Measurements from ENCODE around the gene CDH20. TPM values are rescaled to one million over a fixed set of nuclear protein-coding genes. Genes with fewer than 3 reads are reported as not detected.
A peak's percentile ranks its signal among the peaks of the same experiment; 100 is the strongest.

Gene CDH20
- total and polyA plus RNA-seq, 2 experiments from 2014 or later = 1.3 to 3.6 TPM

DNA sequence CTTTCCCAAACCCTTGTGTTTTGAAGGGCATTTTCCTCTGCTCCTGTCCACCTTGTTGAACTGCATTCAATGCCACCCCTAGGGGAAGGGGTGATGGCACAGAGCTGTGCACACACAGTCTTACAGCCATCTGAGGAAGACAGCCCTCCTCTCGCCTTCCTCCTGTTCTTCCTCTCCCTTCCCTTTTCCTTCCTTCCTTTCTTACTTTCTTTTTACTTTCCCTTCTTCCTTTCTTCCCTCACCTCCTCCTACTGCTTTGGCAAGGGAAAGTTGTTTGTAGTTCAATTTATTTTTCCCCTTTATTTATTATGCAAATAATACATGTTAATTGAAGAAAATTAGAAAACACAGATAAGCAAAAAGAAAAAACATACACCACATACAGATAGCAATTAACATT lies 99.4 kb downstream of the CDH20 start:
- Histone ChIP-seq H3K4me3 (no peak overlapping the region), H4K20me1 (ENCODE audit: insufficient read depth, poor library complexity, severe bottlenecking) (no peaks in the 10 kb centered on the region), H2AFZ (no peak overlapping the region), H3K27ac (no peak overlapping the region), H3K9me2 (replicated peaks; ENCODE audit: insufficient read depth) (no peaks in the 10 kb centered on the region), H3K27me3 (no peaks in the 10 kb centered on the region), H3K79me2 (no peaks in the 10 kb centered on the region), H3K36me3 (replicated peaks; ENCODE audit: insufficient read depth, low read depth) (no peaks in the 10 kb centered on the region), H3K4me2 (no peak overlapping the region), H3K9me3 (ENCODE audit: low read depth) (no peaks in the 10 kb centered on the region), H3K4me1 (ENCODE audit: insufficient read depth) (no peaks in the 10 kb centered on the region)
- DNase-seq (ENCODE audit: low spot score) = no peak
- TF ChIP-seq EZH2phosphoT487 (IDR thresholded peaks at IDR 0.05; ENCODE audit: low read depth, severe bottlenecking, unreplicated experiment) (no peak), EZH2 (IDR thresholded peaks at IDR 0.05; ENCODE audit: borderline replicate concordance) (no peak)
- TF ChIP-seq, protein P1, sequence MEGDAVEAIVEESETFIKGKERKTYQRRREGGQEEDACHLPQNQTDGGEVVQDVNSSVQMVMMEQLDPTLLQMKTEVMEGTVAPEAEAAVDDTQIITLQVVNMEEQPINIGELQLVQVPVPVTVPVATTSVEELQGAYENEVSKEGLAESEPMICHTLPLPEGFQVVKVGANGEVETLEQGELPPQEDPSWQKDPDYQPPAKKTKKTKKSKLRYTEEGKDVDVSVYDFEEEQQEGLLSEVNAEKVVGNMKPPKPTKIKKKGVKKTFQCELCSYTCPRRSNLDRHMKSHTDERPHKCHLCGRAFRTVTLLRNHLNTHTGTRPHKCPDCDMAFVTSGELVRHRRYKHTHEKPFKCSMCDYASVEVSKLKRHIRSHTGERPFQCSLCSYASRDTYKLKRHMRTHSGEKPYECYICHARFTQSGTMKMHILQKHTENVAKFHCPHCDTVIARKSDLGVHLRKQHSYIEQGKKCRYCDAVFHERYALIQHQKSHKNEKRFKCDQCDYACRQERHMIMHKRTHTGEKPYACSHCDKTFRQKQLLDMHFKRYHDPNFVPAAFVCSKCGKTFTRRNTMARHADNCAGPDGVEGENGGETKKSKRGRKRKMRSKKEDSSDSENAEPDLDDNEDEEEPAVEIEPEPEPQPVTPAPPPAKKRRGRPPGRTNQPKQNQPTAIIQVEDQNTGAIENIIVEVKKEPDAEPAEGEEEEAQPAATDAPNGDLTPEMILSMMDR (IDR thresholded peaks at IDR 0.05; ENCODE audit: poor library complexity) = no peak
- whole genome bisulfite sequencing (ENCODE audit: low lambda C conversion rate, missing lambda C conversion rate) = 71% methylated on average over 1 of the region's 1 CpG

DNA sequence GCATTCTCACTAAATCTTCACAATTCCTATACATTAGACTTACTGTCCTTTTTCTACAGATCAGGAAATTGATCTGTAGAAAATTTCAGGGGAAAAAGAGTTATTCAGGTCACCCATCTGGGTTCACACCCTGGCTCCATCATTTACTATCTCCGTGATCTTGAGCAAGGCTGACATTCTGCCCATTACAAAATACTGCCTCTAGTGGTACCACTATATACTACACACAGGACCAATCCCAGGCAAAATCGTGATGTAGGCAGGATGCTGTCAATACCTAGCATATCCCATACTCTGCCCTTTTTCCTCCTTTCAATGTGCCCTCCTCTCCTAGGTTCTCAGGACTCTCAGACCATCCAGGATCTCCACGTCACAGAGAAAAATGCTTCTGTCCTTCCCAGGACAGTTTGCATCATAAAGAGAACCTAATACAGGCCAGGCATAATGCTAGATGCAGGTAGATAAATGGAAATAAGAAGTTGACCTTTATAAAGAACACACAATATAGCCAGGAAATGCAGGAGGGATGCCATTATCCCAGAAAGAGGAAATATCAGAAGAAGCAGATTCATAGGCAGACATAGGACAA lies 101.9 kb downstream of the CDH20 start:
- Histone ChIP-seq H3K79me2 (no peaks in the 10 kb centered on the region), H3K36me3 (replicated peaks; ENCODE audit: insufficient read depth, low read depth) (no peaks in the 10 kb centered on the region), H3K4me3 (no peak overlapping the region), H4K20me1 (ENCODE audit: insufficient read depth, poor library complexity, severe bottlenecking) (no peaks in the 10 kb centered on the region), H3K27ac (no peak overlapping the region), H3K4me1 (ENCODE audit: insufficient read depth) (no peaks in the 10 kb centered on the region), H2AFZ (no peak overlapping the region), H3K9me2 (replicated peaks; ENCODE audit: insufficient read depth) (no peaks in the 10 kb centered on the region), H3K27me3 (no peaks in the 10 kb centered on the region), H3K4me2 (no peak overlapping the region), H3K9me3 (ENCODE audit: low read depth) (no peaks in the 10 kb centered on the region)
- TF ChIP-seq, protein P1 (IDR thresholded peaks at IDR 0.05; ENCODE audit: poor library complexity) = peak; percentile 41
- TF ChIP-seq EZH2 (IDR thresholded peaks at IDR 0.05; ENCODE audit: borderline replicate concordance) = no peak
- DNase-seq (ENCODE audit: low spot score) = peak; percentile 10
- WGBS (ENCODE audit: low lambda C conversion rate, missing lambda C conversion rate) = 26% methylated on average over 3 of the region's 3 CpGs

DNA sequence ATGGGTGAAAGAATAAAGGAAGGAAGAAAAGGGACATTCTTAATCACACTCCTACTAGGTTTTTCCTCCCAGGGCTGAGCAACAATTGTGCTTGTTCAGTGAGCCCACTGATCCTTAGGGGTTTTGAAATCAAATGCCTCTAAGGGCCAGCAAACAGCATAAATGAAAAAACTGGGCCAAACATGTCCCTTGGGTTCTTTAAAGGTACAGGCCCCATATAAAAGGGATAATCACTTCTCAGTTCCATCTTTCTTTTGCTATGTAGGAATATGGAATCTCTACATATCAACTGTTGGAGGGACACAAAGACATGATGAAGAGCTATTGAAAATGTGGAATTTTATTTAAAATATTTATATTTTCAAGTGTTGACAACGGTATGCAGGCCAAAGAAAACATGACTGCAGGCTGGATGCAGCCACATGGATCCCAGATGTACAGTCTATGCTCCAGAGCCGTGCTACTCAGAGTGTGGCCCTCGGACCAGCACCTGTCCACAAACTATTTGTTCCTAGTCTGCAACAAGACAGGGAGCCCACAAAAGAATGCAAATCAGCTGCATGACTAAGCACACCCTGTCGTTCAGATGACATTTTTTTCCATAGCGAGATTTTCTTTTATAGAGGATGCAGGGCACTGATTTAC lies 110.0 kb downstream of the CDH20 start:
- Histone ChIP-seq H3K27ac (no peak overlapping the region), H2AFZ (no peak overlapping the region), H3K4me2 (no peak overlapping the region), H3K36me3 (replicated peaks; ENCODE audit: insufficient read depth, low read depth) (no peaks in the 10 kb centered on the region), H3K4me3 (no peak overlapping the region), H3K9me2 (replicated peaks; ENCODE audit: insufficient read depth) (no peaks in the 10 kb centered on the region), H4K20me1 (ENCODE audit: insufficient read depth, poor library complexity, severe bottlenecking) (no peaks in the 10 kb centered on the region), H3K79me2 (no peaks in the 10 kb centered on the region), H3K4me1 (ENCODE audit: insufficient read depth) (no peaks in the 10 kb centered on the region), H3K9me3 (ENCODE audit: low read depth) (no peaks in the 10 kb centered on the region), H3K27me3 (no peaks in the 10 kb centered on the region)
- no peak for DNase-seq (ENCODE audit: low spot score)
- TF ChIP-seq EZH2phosphoT487 (IDR thresholded peaks at IDR 0.05; ENCODE audit: low read depth, severe bottlenecking, unreplicated experiment) = no peak
- TF ChIP-seq EZH2 (IDR thresholded peaks at IDR 0.05; ENCODE audit: borderline replicate concordance) = no peak
- TF ChIP-seq, protein P1 (IDR thresholded peaks at IDR 0.05; ENCODE audit: poor library complexity) = no peak
- WGBS (ENCODE audit: low lambda C conversion rate, missing lambda C conversion rate) = 72% methylated on average over 5 of the region's 5 CpGs

Measured in hepatocyte (in vitro differentiated cells).